GM12878 (cell line): ENCODE measurements around the gene UBE2QL1. TPM values are rescaled to one million over a fixed set of nuclear protein-coding genes. Genes with fewer than 3 reads are reported as not detected.

Source experiments
- ATAC-seq: fragments of 200-7000 bp; cut with Tn5 transposase; 3 replicates; pipeline ENCODE4 v1.9.1; 2020; ENCODE audit warnings: mild to moderate bottlenecking, moderate library complexity
- BruUV-seq: library from RNA; stranded (reverse); fragments of 400-500 nt; replicated peaks from 2 replicates; lab custom pipeline; 2021; lab: Mats Ljungman, UMichigan
- CTCF ChIA-PET: fragments of 300-600 bp; sonication (Branson Sonifier 250); formaldehyde crosslinking; extraction: SDS; loops from one replicate; lab custom pipeline; 2021; ENCODE audit warnings: inconsistent platforms; lab: Yijun Ruan, JAX
- POLR2A ChIA-PET: fragments of 350-600 bp; formaldehyde crosslinking; extraction: SDS; loops from one replicate; lab custom pipeline; 2021; ENCODE audit warnings: inconsistent platforms; lab: Charles Lee
- RAD21 ChIA-PET: fragments of 300-600 bp; sonication (Branson Sonifier 250); formaldehyde crosslinking; loops from one replicate; lab custom pipeline; 2023; ENCODE audit warnings: antibody characterized with exemption; ENCODE audit not compliant: unreplicated experiment; lab: Charles Lee
- SMC1A ChIA-PET: fragments of 300-600 bp; sonication (Branson Sonifier 250); formaldehyde crosslinking; loops from one replicate; lab custom pipeline; 2023; ENCODE audit not compliant: unreplicated experiment, uncharacterized antibody; lab: Charles Lee
- DNase-seq: peaks from one replicate; pipeline ENCODE4 v3.0.0-alpha.2; 2011; ENCODE audit warnings: low read depth, low spot score
- FAIRE-seq: peaks from 3 replicates; lab custom pipeline; 2011; peaks lifted over from hg19 to GRCh38; lab: Jason Lieb, UNC
- H2AFZ ChIP-seq: 2 replicates; pipeline ENCODE4 v1.6.0; 2011; ENCODE audit warnings: low read depth, low read length, control low read depth; ENCODE audit not compliant: control insufficient read depth
- H3K27ac ChIP-seq: 2 replicates; pipeline ENCODE4 v1.5.1; 2011; ENCODE audit warnings: control low read depth; ENCODE audit not compliant: control insufficient read depth, insufficient read depth
- H3K27me3 ChIP-seq, 2 experiments: replicated peaks in 1 of 2; 2 replicates each; pipeline versions ENCODE4 v1.6.0 to v1.6.1; 2011; ENCODE audit warnings: low read length in 1 of 2; ENCODE audit not compliant: control insufficient read depth in 2 of 2, insufficient read depth in 2 of 2
- H3K36me3 ChIP-seq, 2 experiments: 2 replicates each; pipeline ENCODE4 v1.5.1; 2011; ENCODE audit warnings: low read length in 1 of 2; ENCODE audit not compliant: control insufficient read depth in 2 of 2, insufficient read depth in 2 of 2
- H3K4me1 ChIP-seq: 2 replicates; pipeline ENCODE4 v1.6.1; 2011; ENCODE audit warnings: mild to moderate bottlenecking, low read length, moderate library complexity, mixed read lengths; ENCODE audit not compliant: control insufficient read depth, insufficient read depth
- H3K4me2 ChIP-seq: 2 replicates; pipeline ENCODE4 v1.6.0; 2011; ENCODE audit warnings: control low read depth; ENCODE audit not compliant: control insufficient read depth, insufficient read depth
- H3K4me3 ChIP-seq: fragments of 200-600 bp; sonication (generic); 2 replicates; pipeline ENCODE4 v1.5.1; 2016
- H3K79me2 ChIP-seq: 2 replicates; pipeline ENCODE4 v1.6.0; 2011; ENCODE audit warnings: low read length; ENCODE audit not compliant: control insufficient read depth, insufficient read depth
- H3K9ac ChIP-seq: 2 replicates; pipeline ENCODE4 v1.8.0; 2011; ENCODE audit warnings: low read length, control low read depth, mixed read lengths; ENCODE audit not compliant: control insufficient read depth, insufficient read depth
- H3K9me3 ChIP-seq: replicated peaks from 3 replicates; pipeline ENCODE4 v1.5.1; 2011; ENCODE audit warnings: mild to moderate bottlenecking, low read length; ENCODE audit not compliant: control insufficient read depth, insufficient read depth
- H4K20me1 ChIP-seq: 2 replicates; pipeline ENCODE4 v1.6.0; 2011; ENCODE audit not compliant: control insufficient read depth, insufficient read depth
- BMI1 ChIP-seq: fragments of 450-650 bp; IDR thresholded peaks from 2 replicates; pipeline ENCODE4 v1.6.1; 2016; ENCODE audit warnings: mild to moderate bottlenecking, moderate library complexity, borderline replicate concordance
- CEBPB ChIP-seq, 2 experiments: fragments of 150-350 bp in 1 of 2; IDR thresholded peaks; 2 replicates each; pipeline ENCODE4 v1.6.1; 2012 to 2014; ENCODE audit warnings: low read depth in 2 of 2, low read length in 2 of 2, borderline replicate concordance in 1 of 2, inconsistent platforms in 1 of 2
- CHD4 ChIP-seq: fragments of 200-600 bp; sonication (generic); IDR thresholded peaks from 2 replicates; pipeline ENCODE4 v1.6.1; 2016; ENCODE audit warnings: mild to moderate bottlenecking
- HCFC1 ChIP-seq: fragments of 150-350 bp; IDR thresholded peaks from 2 replicates; pipeline ENCODE4 v1.6.1; 2014; ENCODE audit warnings: low read length
- IKZF2 ChIP-seq, 2 experiments: fragments of 450-650 bp; IDR thresholded peaks; 2 replicates each; pipeline ENCODE4 v1.6.1; 2017; ENCODE audit warnings: mild to moderate bottlenecking in 2 of 2, moderate library complexity in 2 of 2
- RFX5 ChIP-seq: IDR thresholded peaks from 2 replicates; pipeline ENCODE4 v1.6.1; 2011; ENCODE audit warnings: low read depth, low read length, improper control_type of control experiment
- SMAD5 ChIP-seq: IDR thresholded peaks from 2 replicates; pipeline ENCODE4 v1.6.1; 2016; ENCODE audit warnings: antibody characterized with exemption, low read depth
- YBX1 ChIP-seq: fragments of 450-650 bp; IDR thresholded peaks from 2 replicates; pipeline ENCODE4 v1.6.1; 2016; ENCODE audit warnings: antibody characterized with exemption
- ZNF24 ChIP-seq: fragments of 450-650 bp; IDR thresholded peaks from 2 replicates; pipeline ENCODE4 v1.6.1; 2017; ENCODE audit warnings: antibody characterized with exemption, mild to moderate bottlenecking
- WGBS: methylation state at CpG from one replicate; pipeline ENCODE4 v1.1.6; 2016; ENCODE audit warnings: low lambda C conversion rate; ENCODE audit not compliant: insufficient replicate concordance, insufficient coverage; ENCODE audit errors: missing lambda C conversion rate; 5-methylcytosine and 5-hydroxymethylcytosine counted together
- in situ Hi-C: fragments of 300-500 bp; cut with MboI; formaldehyde crosslinking; loops from 9 replicates; pipeline ENCODE4 v1.14.3; 2018; ENCODE audit warnings: mixed read lengths
- intact Hi-C: fragments of 100-400 bp; cut with micrococcal nuclease; formaldehyde crosslinking; loops from one replicate; pipeline ENCODE4 v1.14.2; 2022; ENCODE audit not compliant: unreplicated experiment
- polyA plus RNA-seq, 11 experiments: library from polyadenylated mRNA; depleted of rRNA in 4 of 11; unstranded in 6 of 11; stranded (reverse) in 5 of 11; fragments of >200 nt; fragmentation: Nextera tagmentation in 4 of 11; fragmentation: Illumina TruSeq in 1 of 11; extraction: Ambion mirVana in 4 of 11; extraction: Trizol in 1 of 11; gene quantifications; 1 replicate in 1 of 11; 2 replicates in 10 of 11; pipeline versions ENCODE4 v1.2.1 to v1.2.3, GENCODE V29; 2011 to 2016; ENCODE audit warnings: inconsistent platforms in 2 of 11, missing spikeins in 2 of 11, low read depth in 1 of 11
- total RNA-seq, 4 experiments: library from RNA; depleted of rRNA in 3 of 4; stranded (reverse); fragments of >200 nt in 3 of 4; fragmentation: Illumina TruSeq in 1 of 4; extraction: Trizol in 1 of 4; gene quantifications; 2 replicates each; pipeline versions ENCODE4 v1.2.1 to v1.2.3, GENCODE V29; 2013 to 2021
- TF ChIP-seq, protein P1 (sequence below): IDR thresholded peaks from 2 replicates; pipeline ENCODE4 v1.6.1; 2011; ENCODE audit warnings: low read depth, low read length, improper control_type of control experiment, borderline replicate concordance
- TF ChIP-seq, protein P2 (sequence below): fragments of 450-650 bp; IDR thresholded peaks from 2 replicates; pipeline ENCODE4 v1.6.1; 2017; ENCODE audit warnings: mild to moderate bottlenecking, low read depth, inconsistent platforms; ENCODE audit not compliant: poor library complexity, severe bottlenecking
- TF ChIP-seq, protein P3 (sequence below): fragments of 450-650 bp; IDR thresholded peaks from 2 replicates; pipeline ENCODE4 v1.6.1; 2017; ENCODE audit warnings: mild to moderate bottlenecking, moderate library complexity
- TF ChIP-seq, protein P4 (sequence below): fragments of 450-650 bp; formaldehyde crosslinking; IDR thresholded peaks from 2 replicates; pipeline ENCODE4 v1.5.0; 2022; ENCODE audit warnings: mild to moderate bottlenecking, missing genetic modification characterization

UBE2QL1 gene
- total and polyA plus RNA-seq, 10 of the 15 experiments (the other 5 are each of a cell fraction or from before 2014, with no cell fraction given), result 0.03 to 0.62 (median 0.04) TPM; not detected in 6

DNA sequence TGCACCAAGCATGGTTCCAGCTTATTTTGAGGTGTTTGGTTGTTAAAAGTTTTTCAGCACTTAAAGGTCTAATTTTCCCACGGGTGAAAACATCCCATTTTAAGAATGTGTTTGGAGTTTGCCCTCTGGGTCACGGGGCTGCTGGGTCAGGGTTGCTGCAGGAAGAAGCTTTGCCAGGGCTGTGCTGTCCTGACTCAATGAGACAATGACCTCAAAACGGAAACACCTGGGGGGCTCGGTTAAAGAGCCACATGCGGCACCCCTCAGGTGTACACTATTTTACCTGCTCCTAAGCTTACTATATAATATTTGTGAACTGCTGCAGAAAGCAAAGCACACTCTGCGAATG is 27.6 kb downstream of the UBE2QL1 start:
- H3K4me1 ChIP-seq, result peaks cover 15% of the 10 kb centered on the region
- 87% methylated on average over 6 of the region's 6 CpGs for WGBS
- DNase-seq (no peak), ATAC-seq (no peak), FAIRE-seq (no peak)
- in situ Hi-C loops, result no loop called here
- BruUV-seq, result no TSS peak
- H3K36me3 ChIP-seq, result no peaks in the 10 kb centered on the region
- RAD21 ChIA-PET, result no interaction called here
- no peak overlapping the region for H3K4me2 ChIP-seq
- POLR2A ChIA-PET, result no interaction called here
- H3K9me3 ChIP-seq, result no peaks in the 10 kb centered on the region; the same call in 2 of the 3 replicates
- H3K9ac ChIP-seq, result no peak overlapping the region
- H2AFZ ChIP-seq, result no peak overlapping the region
- peaks cover 0 to 2% of the 10 kb centered on the region in 2 experiments; a peak in 2 of 4 replicates for H3K27me3 ChIP-seq
- H3K79me2 ChIP-seq, result no peaks in the 10 kb centered on the region
- no peaks in the 10 kb centered on the region for H4K20me1 ChIP-seq
- H3K27ac ChIP-seq, result no peak overlapping the region
- intact Hi-C loops, result no loop called here
- H3K4me3 ChIP-seq, result no peak overlapping the region
- CTCF ChIA-PET, result no interaction called here
- SMC1A ChIA-PET, result interaction anchor here (1.8 to 2.3 kb wide), 2 partner anchors 10 to 98 kb away, joined by 4 to 5 read pairs; partner anchors contain the start of gene MED10
- TF ChIP-seq RFX5 (no peak), IKZF2 (IDR thresholded peaks at IDR 0.05) (no peak), HCFC1 (no peak), BMI1 (no peak), SMAD5 (no peak), CHD4 (no peak), YBX1 (no peak), ZNF24 (no peak), CEBPB (IDR thresholded peaks at IDR 0.05; ENCODE audit: borderline replicate concordance in 1 of 2, low read depth in 2 of 2, low read length in 2 of 2) (no peak)
- TF ChIP-seq, protein P1, sequence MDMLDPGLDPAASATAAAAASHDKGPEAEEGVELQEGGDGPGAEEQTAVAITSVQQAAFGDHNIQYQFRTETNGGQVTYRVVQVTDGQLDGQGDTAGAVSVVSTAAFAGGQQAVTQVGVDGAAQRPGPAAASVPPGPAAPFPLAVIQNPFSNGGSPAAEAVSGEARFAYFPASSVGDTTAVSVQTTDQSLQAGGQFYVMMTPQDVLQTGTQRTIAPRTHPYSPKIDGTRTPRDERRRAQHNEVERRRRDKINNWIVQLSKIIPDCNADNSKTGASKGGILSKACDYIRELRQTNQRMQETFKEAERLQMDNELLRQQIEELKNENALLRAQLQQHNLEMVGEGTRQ, result no peak
- TF ChIP-seq, protein P2, sequence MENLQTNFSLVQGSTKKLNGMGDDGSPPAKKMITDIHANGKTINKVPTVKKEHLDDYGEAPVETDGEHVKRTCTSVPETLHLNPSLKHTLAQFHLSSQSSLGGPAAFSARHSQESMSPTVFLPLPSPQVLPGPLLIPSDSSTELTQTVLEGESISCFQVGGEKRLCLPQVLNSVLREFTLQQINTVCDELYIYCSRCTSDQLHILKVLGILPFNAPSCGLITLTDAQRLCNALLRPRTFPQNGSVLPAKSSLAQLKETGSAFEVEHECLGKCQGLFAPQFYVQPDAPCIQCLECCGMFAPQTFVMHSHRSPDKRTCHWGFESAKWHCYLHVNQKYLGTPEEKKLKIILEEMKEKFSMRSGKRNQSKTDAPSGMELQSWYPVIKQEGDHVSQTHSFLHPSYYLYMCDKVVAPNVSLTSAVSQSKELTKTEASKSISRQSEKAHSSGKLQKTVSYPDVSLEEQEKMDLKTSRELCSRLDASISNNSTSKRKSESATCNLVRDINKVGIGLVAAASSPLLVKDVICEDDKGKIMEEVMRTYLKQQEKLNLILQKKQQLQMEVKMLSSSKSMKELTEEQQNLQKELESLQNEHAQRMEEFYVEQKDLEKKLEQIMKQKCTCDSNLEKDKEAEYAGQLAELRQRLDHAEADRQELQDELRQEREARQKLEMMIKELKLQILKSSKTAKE, result no peak
- TF ChIP-seq, protein P3, sequence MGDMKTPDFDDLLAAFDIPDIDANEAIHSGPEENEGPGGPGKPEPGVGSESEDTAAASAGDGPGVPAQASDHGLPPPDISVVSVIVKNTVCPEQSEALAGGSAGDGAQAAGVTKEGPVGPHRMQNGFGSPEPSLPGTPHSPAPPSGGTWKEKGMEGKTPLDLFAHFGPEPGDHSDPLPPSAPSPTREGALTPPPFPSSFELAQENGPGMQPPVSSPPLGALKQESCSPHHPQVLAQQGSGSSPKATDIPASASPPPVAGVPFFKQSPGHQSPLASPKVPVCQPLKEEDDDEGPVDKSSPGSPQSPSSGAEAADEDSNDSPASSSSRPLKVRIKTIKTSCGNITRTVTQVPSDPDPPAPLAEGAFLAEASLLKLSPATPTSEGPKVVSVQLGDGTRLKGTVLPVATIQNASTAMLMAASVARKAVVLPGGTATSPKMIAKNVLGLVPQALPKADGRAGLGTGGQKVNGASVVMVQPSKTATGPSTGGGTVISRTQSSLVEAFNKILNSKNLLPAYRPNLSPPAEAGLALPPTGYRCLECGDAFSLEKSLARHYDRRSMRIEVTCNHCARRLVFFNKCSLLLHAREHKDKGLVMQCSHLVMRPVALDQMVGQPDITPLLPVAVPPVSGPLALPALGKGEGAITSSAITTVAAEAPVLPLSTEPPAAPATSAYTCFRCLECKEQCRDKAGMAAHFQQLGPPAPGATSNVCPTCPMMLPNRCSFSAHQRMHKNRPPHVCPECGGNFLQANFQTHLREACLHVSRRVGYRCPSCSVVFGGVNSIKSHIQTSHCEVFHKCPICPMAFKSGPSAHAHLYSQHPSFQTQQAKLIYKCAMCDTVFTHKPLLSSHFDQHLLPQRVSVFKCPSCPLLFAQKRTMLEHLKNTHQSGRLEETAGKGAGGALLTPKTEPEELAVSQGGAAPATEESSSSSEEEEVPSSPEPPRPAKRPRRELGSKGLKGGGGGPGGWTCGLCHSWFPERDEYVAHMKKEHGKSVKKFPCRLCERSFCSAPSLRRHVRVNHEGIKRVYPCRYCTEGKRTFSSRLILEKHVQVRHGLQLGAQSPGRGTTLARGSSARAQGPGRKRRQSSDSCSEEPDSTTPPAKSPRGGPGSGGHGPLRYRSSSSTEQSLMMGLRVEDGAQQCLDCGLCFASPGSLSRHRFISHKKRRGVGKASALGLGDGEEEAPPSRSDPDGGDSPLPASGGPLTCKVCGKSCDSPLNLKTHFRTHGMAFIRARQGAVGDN, result no peak
- TF ChIP-seq, protein P4, sequence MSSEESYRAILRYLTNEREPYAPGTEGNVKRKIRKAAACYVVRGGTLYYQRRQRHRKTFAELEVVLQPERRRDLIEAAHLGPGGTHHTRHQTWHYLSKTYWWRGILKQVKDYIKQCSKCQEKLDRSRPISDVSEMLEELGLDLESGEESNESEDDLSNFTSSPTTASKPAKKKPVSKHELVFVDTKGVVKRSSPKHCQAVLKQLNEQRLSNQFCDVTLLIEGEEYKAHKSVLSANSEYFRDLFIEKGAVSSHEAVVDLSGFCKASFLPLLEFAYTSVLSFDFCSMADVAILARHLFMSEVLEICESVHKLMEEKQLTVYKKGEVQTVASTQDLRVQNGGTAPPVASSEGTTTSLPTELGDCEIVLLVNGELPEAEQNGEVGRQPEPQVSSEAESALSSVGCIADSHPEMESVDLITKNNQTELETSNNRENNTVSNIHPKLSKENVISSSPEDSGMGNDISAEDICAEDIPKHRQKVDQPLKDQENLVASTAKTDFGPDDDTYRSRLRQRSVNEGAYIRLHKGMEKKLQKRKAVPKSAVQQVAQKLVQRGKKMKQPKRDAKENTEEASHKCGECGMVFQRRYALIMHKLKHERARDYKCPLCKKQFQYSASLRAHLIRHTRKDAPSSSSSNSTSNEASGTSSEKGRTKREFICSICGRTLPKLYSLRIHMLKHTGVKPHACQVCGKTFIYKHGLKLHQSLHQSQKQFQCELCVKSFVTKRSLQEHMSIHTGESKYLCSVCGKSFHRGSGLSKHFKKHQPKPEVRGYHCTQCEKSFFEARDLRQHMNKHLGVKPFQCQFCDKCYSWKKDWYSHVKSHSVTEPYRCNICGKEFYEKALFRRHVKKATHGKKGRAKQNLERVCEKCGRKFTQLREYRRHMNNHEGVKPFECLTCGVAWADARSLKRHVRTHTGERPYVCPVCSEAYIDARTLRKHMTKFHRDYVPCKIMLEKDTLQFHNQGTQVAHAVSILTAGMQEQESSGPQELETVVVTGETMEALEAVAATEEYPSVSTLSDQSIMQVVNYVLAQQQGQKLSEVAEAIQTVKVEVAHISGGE (CRISPR knock-in tag), result no peak
